Measurements from ENCODE around the gene MYCBP2. TPM values are rescaled to one million over a fixed set of nuclear protein-coding genes. Genes with fewer than 3 reads are reported as not detected.

The MYCBP2 gene
- total RNA-seq, 1 donor from 2014 or later: 91.6 TPM

GRCh38 chr13:77026861-77027621, 299.9 kb downstream of the MYCBP2 start, which contains the start of gene FBXL3:
Gene FBXL3, minus strand, starts transcription at chr13:77027159. Its CDS starts 5,299 bp downstream, at chr13:77021860.
- H3K4me3 ChIP-seq: peak within 1 kb of the TSS; percentile 85
- H3K27me3 ChIP-seq (ENCODE audit: low read depth): no peaks in the 10 kb centered on the region
- TF ChIP-seq CTCF (IDR thresholded peaks at IDR 0.05): no peak
- ATAC-seq (peak; percentile 93 to 95), DNase-seq (peak; percentile 90)
- peaks cover 47% of the 10 kb centered on the region for H3K4me1 ChIP-seq
- intact Hi-C loops (cut with DNase I): no loop called here
- H3K36me3 ChIP-seq: no peaks in the 10 kb centered on the region
- peak within 1 kb of the TSS; percentile 99 for H3K27ac ChIP-seq
- H3K9me3 ChIP-seq: no peaks in the 10 kb centered on the region

GRCh38 chr13:77026255-77026860, 300.5 kb downstream of the MYCBP2 start:
- Histone ChIP-seq H3K27me3 (ENCODE audit: low read depth) (no peaks in the 10 kb centered on the region), H3K4me3 (peak overlapping the region; percentile 85), H3K36me3 (no peaks in the 10 kb centered on the region), H3K27ac (peak overlapping the region; percentile 99), H3K9me3 (no peaks in the 10 kb centered on the region), H3K4me1 (peaks cover 54% of the 10 kb centered on the region)
- DNase-seq (peak; percentile 94), ATAC-seq (peak; percentile 90 to 92)
- intact Hi-C loops (cut with DNase I): no loop called here
- TF ChIP-seq CTCF (IDR thresholded peaks at IDR 0.05): no peak

GRCh38 chr13:77022341-77022740, 304.6 kb downstream of the MYCBP2 start:
- no peaks in the 10 kb centered on the region for H3K27me3 ChIP-seq (ENCODE audit: low read depth)
- no peak for DNase-seq
- no peak for TF ChIP-seq CTCF (IDR thresholded peaks at IDR 0.05)
- no peaks in the 10 kb centered on the region for H3K9me3 ChIP-seq
- peaks cover 13% of the 10 kb centered on the region for H3K36me3 ChIP-seq
- no peak overlapping the region for H3K27ac ChIP-seq
- H3K4me3 ChIP-seq: no peak overlapping the region
- intact Hi-C loops (cut with DNase I): no loop called here
- ATAC-seq: no peak
- H3K4me1 ChIP-seq: peaks cover 67% of the 10 kb centered on the region

- ATAC-seq: no peak
- intact Hi-C loops (cut with DNase I): no loop called here
- Histone ChIP-seq H3K27ac (no peak overlapping the region), H3K4me1 (peaks cover 74% of the 10 kb centered on the region), H3K36me3 (peaks cover 38% of the 10 kb centered on the region), H3K9me3 (no peaks in the 10 kb centered on the region), H3K4me3 (no peak overlapping the region), H3K27me3 (ENCODE audit: low read depth) (no peaks in the 10 kb centered on the region)
- DNase-seq: no peak
- no peak for TF ChIP-seq CTCF (IDR thresholded peaks at IDR 0.05)
Measured at GRCh38 chr13:77019756-77020155, 307.1 kb downstream of the MYCBP2 start.

- no peak for TF ChIP-seq CTCF (IDR thresholded peaks at IDR 0.05)
- no peak overlapping the region for H3K4me3 ChIP-seq
- intact Hi-C loops (cut with DNase I): no loop called here
- peaks cover 47% of the 10 kb centered on the region for H3K4me1 ChIP-seq
- DNase-seq (no peak), ATAC-seq (no peak)
- H3K36me3 ChIP-seq: peaks cover 65% of the 10 kb centered on the region
- no peaks in the 10 kb centered on the region for H3K9me3 ChIP-seq
- H3K27ac ChIP-seq: no peak overlapping the region
- no peaks in the 10 kb centered on the region for H3K27me3 ChIP-seq (ENCODE audit: low read depth)
Measured at GRCh38 chr13:77016888-77017623, 309.8 kb downstream of the MYCBP2 start.
